Neuronal stem cell (in vitro differentiated cells): ENCODE data around the gene SPATA46.
A peak's percentile ranks its signal among the peaks of the same experiment; 100 is the strongest.

Source experiments
- DNase-seq: peaks from one replicate; pipeline ENCODE4 v3.0.0-alpha.2; 2013; ENCODE audit warnings: low spot score
- H2AFZ ChIP-seq: one replicate; pipeline ENCODE4 v1.6.1; 2013; ENCODE audit warnings: mild to moderate bottlenecking, low read length, inconsistent platforms
- H2AK5ac ChIP-seq: 2 replicates; pipeline ENCODE4 v1.6.1; 2013; ENCODE audit warnings: low read depth, mild to moderate bottlenecking, inconsistent platforms, low read length, moderate library complexity, mixed read lengths
- H2BK120ac ChIP-seq: 2 replicates; pipeline ENCODE4 v1.6.1; 2013; ENCODE audit warnings: low read depth, mild to moderate bottlenecking, inconsistent platforms, low read length, moderate library complexity, mixed read lengths
- H2BK12ac ChIP-seq: one replicate; pipeline ENCODE4 v1.6.1; 2013; ENCODE audit warnings: low read length, inconsistent platforms
- H2BK15ac ChIP-seq: 2 replicates; pipeline ENCODE4 v1.6.1; 2013; ENCODE audit warnings: mild to moderate bottlenecking, low read length, inconsistent platforms, mixed read lengths
- H2BK5ac ChIP-seq: one replicate; pipeline ENCODE4 v1.6.1; 2013; ENCODE audit warnings: inconsistent platforms, mild to moderate bottlenecking, low read length, moderate library complexity
- H3K14ac ChIP-seq: one replicate; pipeline ENCODE4 v1.6.1; 2013; ENCODE audit warnings: low read length, inconsistent platforms
- H3K18ac ChIP-seq: 2 replicates; pipeline ENCODE4 v1.6.1; 2013; ENCODE audit warnings: low read length, inconsistent platforms
- H3K23ac ChIP-seq: 2 replicates; pipeline ENCODE4 v1.6.1; 2013; ENCODE audit warnings: low read depth, mild to moderate bottlenecking, mixed read lengths, low read length, inconsistent platforms; ENCODE audit not compliant: poor library complexity
- H3K27ac ChIP-seq: replicated peaks from 3 replicates; pipeline ENCODE4 v1.5.1; 2013; ENCODE audit warnings: low read length, inconsistent platforms
- H3K27me3 ChIP-seq, 3 experiments: 2 replicates each; pipeline ENCODE4 v1.6.1; 2013; ENCODE audit warnings: low read length in 3 of 3, mild to moderate bottlenecking in 2 of 3, inconsistent platforms in 1 of 3, low read depth in 1 of 3, mixed read lengths in 1 of 3, moderate library complexity in 1 of 3; ENCODE audit not compliant: control insufficient read depth in 3 of 3, insufficient read depth in 3 of 3
- H3K36me3 ChIP-seq, 2 donors: replicated peaks in 1 of 2; 2 replicates each; pipeline ENCODE4 v1.6.1; 2013; ENCODE audit warnings: low read length in 2 of 2; ENCODE audit not compliant: control insufficient read depth in 2 of 2, insufficient read depth in 2 of 2
- H3K4ac ChIP-seq: 2 replicates; pipeline ENCODE4 v1.6.1; 2013; ENCODE audit warnings: inconsistent platforms, mild to moderate bottlenecking, low read length, moderate library complexity
- H3K4me1 ChIP-seq, 2 donors: 1 replicate in 1 of 2; 2 replicates in 1 of 2; pipeline ENCODE4 v1.6.1; 2013; ENCODE audit warnings: low read length in 2 of 2, low read depth in 1 of 2; ENCODE audit not compliant: control insufficient read depth in 2 of 2, insufficient read depth in 1 of 2
- H3K4me2 ChIP-seq: one replicate; pipeline ENCODE4 v1.6.1; 2013; ENCODE audit warnings: mild to moderate bottlenecking, low read length, inconsistent platforms; ENCODE audit not compliant: insufficient read depth, poor library complexity, severe bottlenecking
- H3K4me3 ChIP-seq, 2 donors: 2 replicates each; pipeline ENCODE4 v1.5.1; 2013; ENCODE audit warnings: low read length in 2 of 2, mild to moderate bottlenecking in 2 of 2, inconsistent platforms in 1 of 2, moderate library complexity in 1 of 2
- H3K79me1 ChIP-seq: one replicate; pipeline ENCODE4 v1.6.1; 2013; ENCODE audit warnings: low read depth, mild to moderate bottlenecking, inconsistent platforms, low read length, moderate library complexity
- H3K9ac ChIP-seq: one replicate; pipeline ENCODE4 v1.6.1; 2013; ENCODE audit warnings: mild to moderate bottlenecking, low read depth, low read length, inconsistent platforms; ENCODE audit not compliant: poor library complexity
- H3K9me3 ChIP-seq, 2 donors: replicated peaks in 1 of 2; 2 replicates each; pipeline versions ENCODE3 to v1.6.1; 2013; ENCODE audit warnings: low read length in 2 of 2, mild to moderate bottlenecking in 2 of 2, inconsistent platforms in 1 of 2, low read depth in 1 of 2, mixed read lengths in 1 of 2, moderate library complexity in 1 of 2; ENCODE audit not compliant: control insufficient read depth in 2 of 2, insufficient read depth in 1 of 2
- H4K8ac ChIP-seq: one replicate; pipeline ENCODE4 v1.6.1; 2013; ENCODE audit warnings: low read depth, mild to moderate bottlenecking, inconsistent platforms, low read length, moderate library complexity
- H4K91ac ChIP-seq: one replicate; pipeline ENCODE4 v1.6.1; 2013; ENCODE audit warnings: low read length, low read depth, mild to moderate bottlenecking, inconsistent platforms; ENCODE audit not compliant: poor library complexity
- WGBS, 2 donors: extraction: QIAGEN DNeasy Blood & Tissue Kit; methylation state at CpG; one replicate each; pipeline ENCODE4 v1.1.7; 2013; ENCODE audit warnings: missing lambda C conversion rate in 2 of 2, mixed read lengths in 1 of 2; ENCODE audit not compliant: insufficient read length in 2 of 2, insufficient replicate concordance in 1 of 2; ENCODE audit errors: extremely low coverage in 2 of 2; 5-methylcytosine and 5-hydroxymethylcytosine counted together

The SPATA46 gene

DNA sequence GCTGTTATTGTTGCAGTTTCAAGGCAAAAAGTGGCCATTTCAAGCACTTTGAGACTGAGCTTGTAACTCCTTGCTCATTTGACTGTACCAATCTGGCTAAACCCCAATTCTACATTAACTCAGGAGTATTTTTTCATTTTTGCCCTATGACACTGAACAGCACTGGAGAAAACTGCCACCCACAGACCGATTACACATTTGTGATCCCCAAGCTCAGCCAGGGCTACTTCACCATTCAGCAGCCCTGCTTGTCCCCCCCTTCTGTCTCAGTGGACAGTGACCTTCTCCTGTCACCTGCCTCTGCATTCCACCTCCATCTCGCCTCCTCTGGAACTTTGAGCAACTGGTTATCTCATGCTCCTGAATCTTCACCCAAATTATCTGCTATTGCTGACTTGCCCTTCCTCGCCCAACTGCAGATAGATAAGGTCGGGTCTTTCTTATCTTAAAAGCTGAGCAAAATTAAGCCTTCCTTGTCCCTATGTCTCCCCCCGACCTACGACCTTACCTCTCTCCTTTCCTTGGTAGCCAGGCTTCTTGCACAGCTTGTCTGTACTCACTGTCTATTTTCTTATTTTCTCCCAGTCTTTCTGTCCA lies 25.3 kb downstream of the SPATA46 start:
- Histone ChIP-seq H4K91ac (no peak overlapping the region), H2BK15ac (no peak overlapping the region), H3K23ac (no peak overlapping the region), H4K8ac (no peak overlapping the region), H3K27ac (no peak overlapping the region), H2AK5ac (no peak overlapping the region), H3K79me1 (no peaks in the 10 kb centered on the region), H2AFZ (no peak overlapping the region), H2BK12ac (no peak overlapping the region), H3K9me3 (no peaks in the 10 kb centered on the region), H3K18ac (no peak overlapping the region), H3K4me2 (no peak overlapping the region), H3K36me3 (peaks cover 4 to 30% of the 10 kb centered on the region in 2 donors), H3K9ac (no peak overlapping the region), H2BK120ac (no peak overlapping the region), H3K4me3 (no peak overlapping the region), H3K14ac (no peak overlapping the region), H3K4me1 (peaks cover 6 to 9% of the 10 kb centered on the region in 2 donors), H3K27me3 (no peaks in the 10 kb centered on the region), H3K4ac (no peak overlapping the region), H2BK5ac (no peak overlapping the region)
- no peak for DNase-seq
- WGBS, 2 donors: no CpG with 5 or more reads among the region's 6 CpGs

DNA sequence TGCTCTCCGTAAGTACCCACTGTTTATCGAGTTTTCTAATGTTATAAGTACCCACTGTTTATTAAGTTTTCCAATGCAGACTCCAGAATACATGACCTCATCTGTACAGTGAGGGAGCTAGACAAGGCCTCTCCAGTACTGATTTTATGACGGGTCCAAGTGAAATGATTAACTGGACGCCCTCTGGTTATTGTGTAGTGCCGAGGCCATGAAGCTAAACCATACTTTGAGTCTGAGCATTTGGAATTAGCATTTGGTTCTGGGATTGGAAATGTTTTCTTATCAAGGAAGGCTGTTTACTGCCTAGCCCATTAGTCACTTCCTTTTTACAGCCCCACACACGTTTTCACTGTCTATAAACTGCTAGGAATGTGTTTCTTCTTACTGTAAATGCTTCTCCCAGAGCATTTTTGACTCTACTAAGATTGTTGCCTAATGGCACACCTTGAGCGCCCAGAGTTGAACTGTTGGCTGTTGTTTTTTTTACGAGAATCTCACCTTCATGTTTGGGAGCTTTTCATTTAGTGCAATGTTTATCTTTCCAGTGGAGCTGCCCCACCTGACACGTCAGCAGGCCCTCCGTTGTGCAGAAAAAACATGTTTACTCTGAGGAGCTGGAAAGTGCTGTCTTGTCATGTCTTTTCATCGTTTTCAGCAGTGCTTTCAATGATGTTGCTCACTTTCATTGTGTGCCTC lies 26.9 kb downstream of the SPATA46 start:
- Histone ChIP-seq H3K18ac (no peak overlapping the region), H3K4ac (no peak overlapping the region), H4K8ac (no peak overlapping the region), H3K4me1 (peaks cover 6 to 9% of the 10 kb centered on the region in 2 donors), H3K27ac (no peak overlapping the region), H3K23ac (no peak overlapping the region), H3K36me3 (peaks cover 0 to 24% of the 10 kb centered on the region in 2 donors), H2BK120ac (no peak overlapping the region), H2BK12ac (no peak overlapping the region), H2AK5ac (no peak overlapping the region), H3K79me1 (no peaks in the 10 kb centered on the region), H2BK5ac (no peak overlapping the region), H3K4me2 (no peak overlapping the region), H2BK15ac (no peak overlapping the region), H2AFZ (no peak overlapping the region), H3K27me3 (no peaks in the 10 kb centered on the region), H3K4me3 (no peak overlapping the region), H3K9me3 (no peaks in the 10 kb centered on the region), H4K91ac (no peak overlapping the region), H3K14ac (no peak overlapping the region), H3K9ac (no peak overlapping the region)
- DNase-seq: no peak
- WGBS, 2 donors: no CpG with 5 or more reads among the region's 11 CpGs

DNA sequence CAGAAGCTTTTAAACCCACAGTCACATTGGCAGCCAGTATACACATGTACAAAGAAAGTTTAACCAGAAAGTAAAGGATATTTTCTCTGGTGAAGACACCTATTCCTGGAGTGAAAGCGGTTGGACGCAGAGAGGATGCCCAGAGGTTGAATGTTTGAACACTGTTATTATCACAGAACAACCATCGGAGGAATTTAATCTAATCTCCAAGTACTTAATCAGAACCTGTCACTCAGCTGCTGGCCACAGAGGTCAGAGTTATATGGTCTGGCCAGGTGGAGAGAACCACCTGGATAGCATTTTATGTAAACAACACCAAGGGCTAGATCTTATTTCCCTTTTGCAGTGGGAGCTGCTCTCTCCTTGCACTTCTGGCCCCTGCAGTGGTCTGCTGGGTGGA lies 29.4 kb downstream of the SPATA46 start:
- H2BK5ac ChIP-seq: no peak overlapping the region
- no peak overlapping the region for H3K27ac ChIP-seq
- H2AK5ac ChIP-seq: no peak overlapping the region
- no peak overlapping the region for H2BK15ac ChIP-seq
- WGBS, 2 donors: no CpG with 5 or more reads among the region's 3 CpGs
- DNase-seq: no peak
- no peak overlapping the region for H3K4me3 ChIP-seq
- H3K4ac ChIP-seq: no peak overlapping the region
- no peak overlapping the region for H3K23ac ChIP-seq
- H3K36me3 ChIP-seq: peaks cover 0 to 26% of the 10 kb centered on the region in 2 donors
- H4K91ac ChIP-seq: no peak overlapping the region
- H3K9me3 ChIP-seq: no peaks in the 10 kb centered on the region
- H2BK12ac ChIP-seq: no peak overlapping the region
- H3K4me1 ChIP-seq: peaks cover 6% of the 10 kb centered on the region in 2 donors
- no peak overlapping the region for H3K9ac ChIP-seq
- H3K18ac ChIP-seq: no peak overlapping the region
- peaks cover 0 to 1% (median 0%) of the 10 kb centered on the region in 3 experiments for H3K27me3 ChIP-seq
- no peak overlapping the region for H2AFZ ChIP-seq
- no peak overlapping the region for H3K14ac ChIP-seq
- H2BK120ac ChIP-seq: no peak overlapping the region
- H4K8ac ChIP-seq: no peak overlapping the region
- H3K79me1 ChIP-seq: no peaks in the 10 kb centered on the region
- H3K4me2 ChIP-seq: no peak overlapping the region

DNA sequence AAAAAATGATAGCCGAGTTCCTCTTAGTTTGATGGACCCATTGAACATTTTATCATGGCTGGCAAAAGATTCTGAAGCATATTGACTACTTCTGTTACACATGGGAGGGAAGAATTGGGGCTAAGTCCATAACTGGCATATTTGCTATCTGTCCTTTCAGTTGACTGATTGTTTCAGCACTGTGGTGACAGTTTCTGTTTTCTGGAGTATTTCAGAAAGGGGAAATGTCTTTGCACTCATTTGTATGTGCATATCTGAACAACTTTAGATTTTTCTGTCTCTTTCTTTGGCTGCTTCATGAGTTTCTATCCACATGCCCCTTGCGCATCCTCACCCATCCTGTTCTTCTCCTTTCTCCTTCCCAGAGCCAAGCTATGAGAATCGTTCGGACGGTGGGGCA lies 33.2 kb downstream of the SPATA46 start:
- no peak for DNase-seq
- H3K79me1 ChIP-seq: no peaks in the 10 kb centered on the region
- no peak overlapping the region for H3K14ac ChIP-seq
- H2AFZ ChIP-seq: no peak overlapping the region
- no peak overlapping the region for H2BK5ac ChIP-seq
- H2AK5ac ChIP-seq: no peak overlapping the region
- H3K9ac ChIP-seq: no peak overlapping the region
- H2BK120ac ChIP-seq: no peak overlapping the region
- peaks cover 0 to 1% of the 10 kb centered on the region in 2 donors for H3K4me1 ChIP-seq
- peaks cover 0 to 1% (median 0%) of the 10 kb centered on the region in 3 experiments for H3K27me3 ChIP-seq
- peak overlapping the region; percentile 12 for H3K23ac ChIP-seq
- peak overlapping the region; percentile 20 for H3K18ac ChIP-seq
- no CpG with 5 or more reads among the region's 5 CpGs for WGBS, 2 donors
- H3K27ac ChIP-seq: no peak overlapping the region
- H2BK15ac ChIP-seq: no peak overlapping the region
- H3K9me3 ChIP-seq: no peaks in the 10 kb centered on the region
- no peak overlapping the region for H4K8ac ChIP-seq
- no peak overlapping the region for H3K4me3 ChIP-seq
- H3K36me3 ChIP-seq: peaks cover 0 to 23% of the 10 kb centered on the region in 2 donors
- no peak overlapping the region for H3K4ac ChIP-seq
- H2BK12ac ChIP-seq: no peak overlapping the region
- no peak overlapping the region for H4K91ac ChIP-seq
- H3K4me2 ChIP-seq: no peak overlapping the region
